GM23248 (cell line): ENCODE measurements around the gene RTP1. TPM values are rescaled to one million over a fixed set of nuclear protein-coding genes. Genes with fewer than 3 reads are reported as not detected.

Experiments
- DNase-seq: peaks from one replicate; pipeline ENCODE4 v3.0.0-alpha.2; 2015
- H2AFZ ChIP-seq: fragments of 200-600 bp; sonication (generic); 2 replicates; pipeline ENCODE4 v1.6.1; 2016; ENCODE audit warnings: antibody characterized with exemption
- H3F3A ChIP-seq: fragments of 200-600 bp; sonication (generic); 2 replicates; pipeline ENCODE4 v1.6.1; 2016; ENCODE audit warnings: mild to moderate bottlenecking, antibody characterized with exemption, mixed run types; ENCODE audit not compliant: insufficient read depth
- H3K27ac ChIP-seq: fragments of 200-600 bp; sonication (generic); 2 replicates; pipeline ENCODE4 v1.5.1; 2016; ENCODE audit warnings: mild to moderate bottlenecking
- H3K27me3 ChIP-seq: fragments of 200-600 bp; sonication (generic); replicated peaks from 2 replicates; pipeline ENCODE4 v1.6.1; 2016; ENCODE audit warnings: mild to moderate bottlenecking; ENCODE audit not compliant: insufficient read depth
- H3K36me3 ChIP-seq: fragments of 200-600 bp; sonication (generic); 2 replicates; pipeline ENCODE4 v1.6.1; 2016; ENCODE audit warnings: low read depth, mild to moderate bottlenecking
- H3K4me1 ChIP-seq: fragments of 200-600 bp; sonication (generic); 2 replicates; pipeline ENCODE4 v1.6.1; 2016; ENCODE audit warnings: mild to moderate bottlenecking; ENCODE audit not compliant: insufficient read depth
- H3K4me2 ChIP-seq: fragments of 200-600 bp; sonication (generic); one replicate; pipeline ENCODE4 v1.6.1; 2016; ENCODE audit warnings: mild to moderate bottlenecking; ENCODE audit not compliant: unreplicated experiment
- H3K4me3 ChIP-seq: fragments of 200-600 bp; sonication (generic); 2 replicates; pipeline ENCODE4 v1.5.1; 2016; ENCODE audit warnings: mild to moderate bottlenecking
- H3K79me2 ChIP-seq: fragments of 200-600 bp; sonication (generic); 2 replicates; pipeline ENCODE4 v1.6.1; 2016; ENCODE audit warnings: mild to moderate bottlenecking; ENCODE audit not compliant: insufficient read depth
- H3K9ac ChIP-seq: fragments of 200-600 bp; sonication (generic); 2 replicates; pipeline ENCODE4 v1.6.1; 2016; ENCODE audit warnings: mild to moderate bottlenecking
- H3K9me2 ChIP-seq: fragments of 200-600 bp; sonication (generic); 2 replicates; pipeline ENCODE4 v1.6.1; 2016; ENCODE audit warnings: mixed run types, mild to moderate bottlenecking, moderate library complexity; ENCODE audit not compliant: insufficient read depth
- H3K9me3 ChIP-seq: fragments of 200-600 bp; sonication (generic); one replicate; pipeline ENCODE4 v1.6.1; 2017; ENCODE audit warnings: low read depth
- H4K20me1 ChIP-seq: fragments of 200-600 bp; sonication (generic); 2 replicates; pipeline ENCODE4 v1.6.0; 2016; ENCODE audit not compliant: insufficient read depth
- EZH2 ChIP-seq: fragments of 200-600 bp; sonication (generic); IDR thresholded peaks from 2 replicates; pipeline ENCODE4 v1.6.1; 2018; ENCODE audit warnings: antibody characterized with exemption, mild to moderate bottlenecking; ENCODE audit not compliant: insufficient read depth, poor library complexity, severe bottlenecking
- EZH2phosphoT487 ChIP-seq: fragments of 200-600 bp; sonication (generic); IDR thresholded peaks from 2 replicates; pipeline ENCODE4 v1.6.1; 2018; ENCODE audit warnings: antibody characterized with exemption, moderate library complexity, mild to moderate bottlenecking, low read depth; ENCODE audit not compliant: insufficient read depth
- WGBS, 2 experiments: methylation state at CpG; one replicate each; pipeline ENCODE4 v1.1.6; 2015 to 2017; ENCODE audit warnings: low lambda C conversion rate in 2 of 2, low coverage in 1 of 2; ENCODE audit errors: missing lambda C conversion rate in 2 of 2; 5-methylcytosine and 5-hydroxymethylcytosine counted together
- in situ Hi-C: fragments of 300-500 bp; cut with MboI; formaldehyde crosslinking; loops from 2 replicates; pipeline ENCODE4 v1.15.0; 2020
- polyA plus RNA-seq: library from polyadenylated mRNA; unstranded; fragments of >200 nt; fragmentation: Nextera tagmentation; extraction: Ambion mirVana; gene quantifications from 2 replicates; pipeline ENCODE4 v1.2.1, GENCODE V29; 2016
- total RNA-seq: library from RNA; depleted of rRNA; stranded (reverse); fragments of >200 nt; shearing (Covaris generic); gene quantifications from 2 replicates; pipeline ENCODE4 v1.2.3, GENCODE V29; 2014; rRNA removed

RTP1 gene
- total and polyA plus RNA-seq, 2 experiments from 2014 or later: not detected

GRCh38 chr3:187243933-187244524 lies 46.7 kb downstream of the RTP1 start:
- Histone ChIP-seq H3K4me1 (peaks cover 19% of the 10 kb centered on the region), H3F3A (peaks cover 28% of the 10 kb centered on the region), H3K79me2 (no peaks in the 10 kb centered on the region), H3K9ac (no peak overlapping the region), H2AFZ (peak overlapping the region; percentile 30; the same call in 1 of the 2 replicates), H3K9me3 (no peaks in the 10 kb centered on the region), H3K27ac (peak overlapping the region; percentile 68), H4K20me1 (no peaks in the 10 kb centered on the region), H3K36me3 (no peaks in the 10 kb centered on the region), H3K27me3 (no peaks in the 10 kb centered on the region), H3K4me3 (no peak overlapping the region), H3K9me2 (no peaks in the 10 kb centered on the region), H3K4me2 (peak overlapping the region; percentile 21)
- in situ Hi-C loops: no loop called here
- TF ChIP-seq EZH2 (no peak), EZH2phosphoT487 (no peak)
- peak; percentile 88 for DNase-seq
- WGBS, 2 experiments: 3 to 7% methylated on average over 2 of the region's 2 CpGs

GRCh38 chr3:187247398-187247797 lies 50.1 kb downstream of the RTP1 start:
- Histone ChIP-seq H3K4me2 (no peak overlapping the region), H3K9me3 (no peaks in the 10 kb centered on the region), H3F3A (peaks cover 23% of the 10 kb centered on the region), H3K36me3 (no peaks in the 10 kb centered on the region), H2AFZ (no peak overlapping the region), H4K20me1 (no peaks in the 10 kb centered on the region), H3K27ac (no peak overlapping the region), H3K4me3 (no peak overlapping the region), H3K79me2 (no peaks in the 10 kb centered on the region), H3K9ac (no peak overlapping the region), H3K9me2 (no peaks in the 10 kb centered on the region), H3K27me3 (no peaks in the 10 kb centered on the region), H3K4me1 (peaks cover 18% of the 10 kb centered on the region)
- no peak for DNase-seq
- 81 to 85% methylated on average over 3 of the region's 3 CpGs for WGBS, 2 experiments
- TF ChIP-seq EZH2 (no peak), EZH2phosphoT487 (no peak)
- in situ Hi-C loops: no loop called here

Other genes with a start within 250 kb of the RTP1 start
- gene RPL39L, start 58.0 kb upstream of the RTP1 start, total RNA-seq: 10.5 and 12.8 TPM in 2 replicates
- gene RPL39L, start 58.0 kb upstream of the RTP1 start, polyA plus RNA-seq: 21.8 and 22.0 TPM in 2 replicates
- 32.1 and 52.3 TPM in 2 replicates for gene MASP1, start 94.3 kb downstream of the RTP1 start, total RNA-seq
- 32.8 and 37.3 TPM in 2 replicates for gene MASP1, start 94.3 kb downstream of the RTP1 start, polyA plus RNA-seq
- gene RTP4, start 170.9 kb downstream of the RTP1 start, total RNA-seq: 1.4 and 1.9 TPM in 2 replicates
- 0.19 and 0.48 TPM in 2 replicates for gene RTP4, start 170.9 kb downstream of the RTP1 start, polyA plus RNA-seq